ENCODE results near the gene CDKN1B. TPM values are rescaled to one million over a fixed set of nuclear protein-coding genes. Genes with fewer than 3 reads are reported as not detected.

Gene CDKN1B
- total RNA-seq, 1 donor from 2014 or later = 25.5 TPM

DNA sequence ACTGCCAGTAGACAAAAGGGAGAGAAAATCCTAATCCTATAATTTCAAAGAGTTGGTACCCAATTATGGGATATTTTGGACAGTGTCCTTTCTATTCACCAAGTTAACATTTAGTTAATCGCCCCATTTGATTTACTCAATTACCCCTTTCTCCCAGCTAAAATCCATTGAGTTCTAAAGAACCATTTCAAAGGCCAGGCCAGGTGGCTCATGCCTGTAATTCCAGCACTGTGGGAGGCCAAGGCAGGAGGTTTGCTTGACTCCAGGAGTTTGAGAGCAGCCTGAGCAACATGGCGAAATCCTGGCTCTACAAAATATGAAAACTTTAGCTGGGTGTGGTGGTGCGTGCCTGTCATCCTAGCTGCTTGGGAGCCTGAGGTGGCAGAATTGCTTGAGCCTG, 15.7 kb upstream of the CDKN1B start:
- no peak for DNase-seq (ENCODE audit: low read depth)
- Histone ChIP-seq H3K27me3 (ENCODE audit: control insufficient read depth, insufficient read depth, low read length) (no peaks in the 10 kb centered on the region), H3K4me3 (ENCODE audit: low read depth, low read length) (no peak overlapping the region), H3K36me3 (ENCODE audit: control insufficient read depth, insufficient read depth, low read length) (no peaks in the 10 kb centered on the region)
- TF ChIP-seq, protein P1, sequence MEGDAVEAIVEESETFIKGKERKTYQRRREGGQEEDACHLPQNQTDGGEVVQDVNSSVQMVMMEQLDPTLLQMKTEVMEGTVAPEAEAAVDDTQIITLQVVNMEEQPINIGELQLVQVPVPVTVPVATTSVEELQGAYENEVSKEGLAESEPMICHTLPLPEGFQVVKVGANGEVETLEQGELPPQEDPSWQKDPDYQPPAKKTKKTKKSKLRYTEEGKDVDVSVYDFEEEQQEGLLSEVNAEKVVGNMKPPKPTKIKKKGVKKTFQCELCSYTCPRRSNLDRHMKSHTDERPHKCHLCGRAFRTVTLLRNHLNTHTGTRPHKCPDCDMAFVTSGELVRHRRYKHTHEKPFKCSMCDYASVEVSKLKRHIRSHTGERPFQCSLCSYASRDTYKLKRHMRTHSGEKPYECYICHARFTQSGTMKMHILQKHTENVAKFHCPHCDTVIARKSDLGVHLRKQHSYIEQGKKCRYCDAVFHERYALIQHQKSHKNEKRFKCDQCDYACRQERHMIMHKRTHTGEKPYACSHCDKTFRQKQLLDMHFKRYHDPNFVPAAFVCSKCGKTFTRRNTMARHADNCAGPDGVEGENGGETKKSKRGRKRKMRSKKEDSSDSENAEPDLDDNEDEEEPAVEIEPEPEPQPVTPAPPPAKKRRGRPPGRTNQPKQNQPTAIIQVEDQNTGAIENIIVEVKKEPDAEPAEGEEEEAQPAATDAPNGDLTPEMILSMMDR (IDR thresholded peaks at IDR 0.05; ENCODE audit: insufficient read depth, low read length, poor library complexity, severe bottlenecking) = no peak

DNA sequence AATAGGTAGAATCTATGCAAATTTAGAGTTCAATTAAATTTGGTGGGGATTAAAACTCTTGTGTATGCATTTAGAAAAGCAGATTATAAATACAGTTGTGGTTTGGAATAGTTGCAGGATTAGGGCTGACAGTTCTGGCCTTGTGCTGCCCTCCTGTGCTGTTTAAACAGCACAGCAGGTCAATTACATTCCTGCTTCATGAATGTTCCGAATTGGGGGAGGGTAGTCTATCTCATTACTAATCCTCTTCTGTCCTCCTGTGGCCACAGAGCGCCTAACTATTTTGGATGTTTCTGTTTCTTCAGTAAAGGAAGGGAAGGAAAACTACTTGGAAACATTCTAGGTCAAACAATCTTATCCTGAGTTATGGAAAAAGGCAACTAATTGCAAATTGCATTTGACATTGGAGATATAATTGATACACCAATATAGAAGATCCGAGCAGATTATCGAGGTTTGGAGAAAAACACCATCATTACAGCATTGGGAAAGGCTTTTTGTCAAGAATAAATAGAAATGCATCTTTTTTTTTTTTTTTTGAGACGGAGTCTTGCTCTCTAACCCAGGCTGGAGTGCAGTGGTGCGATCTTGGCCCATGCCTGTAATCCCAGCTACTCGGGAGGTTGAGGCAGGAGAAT, 12.5 kb upstream of the CDKN1B start:
- TF ChIP-seq, protein P1 (IDR thresholded peaks at IDR 0.05; ENCODE audit: insufficient read depth, low read length, poor library complexity, severe bottlenecking) = peak; percentile 98
- DNase-seq (ENCODE audit: low read depth) = peak; percentile 76
- Histone ChIP-seq H3K27me3 (ENCODE audit: control insufficient read depth, insufficient read depth, low read length) (no peaks in the 10 kb centered on the region), H3K36me3 (ENCODE audit: control insufficient read depth, insufficient read depth, low read length) (no peaks in the 10 kb centered on the region), H3K4me3 (ENCODE audit: low read depth, low read length) (no peak overlapping the region)

DNA sequence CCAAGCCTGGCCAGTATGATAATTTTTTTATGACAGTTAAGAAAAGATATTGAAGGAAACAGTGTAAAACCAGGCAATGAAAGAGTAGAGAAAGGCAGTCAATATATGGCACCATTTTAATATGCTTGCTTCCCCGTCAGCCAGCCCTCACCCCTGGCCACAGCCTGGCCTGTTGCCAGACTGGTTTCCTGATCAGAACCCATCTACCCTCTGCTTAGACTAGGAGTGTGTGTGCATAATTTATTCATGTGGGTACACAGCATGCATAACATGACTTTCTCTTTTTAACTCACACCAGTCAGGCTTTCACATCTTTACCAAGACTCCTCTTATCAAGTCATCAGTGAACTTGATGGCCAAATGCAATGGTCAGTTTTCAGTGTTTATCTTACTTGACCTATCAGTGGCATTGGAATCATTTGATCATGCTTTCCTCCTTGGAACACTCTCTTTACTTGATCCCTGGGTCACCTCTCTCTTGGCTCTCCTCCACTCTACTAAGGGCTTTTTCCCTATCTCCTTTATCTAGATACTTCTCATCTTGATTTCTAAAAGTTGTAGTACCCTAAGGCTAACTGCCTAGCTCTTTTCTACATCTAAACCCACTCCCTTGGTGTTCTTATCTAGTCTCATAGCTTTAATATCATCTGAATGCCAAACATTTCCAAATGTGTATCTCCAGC, 11.2 kb upstream of the CDKN1B start:
- no peak for DNase-seq (ENCODE audit: low read depth)
- Histone ChIP-seq H3K4me3 (ENCODE audit: low read depth, low read length) (no peak overlapping the region), H3K36me3 (ENCODE audit: control insufficient read depth, insufficient read depth, low read length) (no peaks in the 10 kb centered on the region), H3K27me3 (ENCODE audit: control insufficient read depth, insufficient read depth, low read length) (no peaks in the 10 kb centered on the region)
- TF ChIP-seq, protein P1 (IDR thresholded peaks at IDR 0.05; ENCODE audit: insufficient read depth, low read length, poor library complexity, severe bottlenecking) = no peak

DNA sequence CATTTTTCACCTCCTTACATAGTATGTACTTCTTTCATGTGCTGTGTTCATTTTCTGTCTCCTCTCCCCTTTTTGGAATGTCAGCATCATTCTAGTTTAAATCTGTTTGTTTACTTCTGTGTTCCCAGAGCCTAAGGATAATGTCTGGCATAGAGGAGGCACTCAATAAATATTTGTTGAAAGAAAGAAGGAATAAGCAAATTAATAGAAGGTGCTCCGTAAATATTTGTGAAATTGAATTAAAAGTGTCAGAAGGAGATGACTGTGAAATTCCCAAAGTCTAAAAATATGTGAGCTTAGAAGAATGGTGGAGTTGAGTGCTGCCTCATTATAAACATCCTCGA, 3.3 kb upstream of the CDKN1B start:
- Histone ChIP-seq H3K27me3 (ENCODE audit: control insufficient read depth, insufficient read depth, low read length) (no peaks in the 10 kb centered on the region), H3K4me3 (ENCODE audit: low read depth, low read length) (peak overlapping the region; percentile 32), H3K36me3 (ENCODE audit: control insufficient read depth, insufficient read depth, low read length) (no peaks in the 10 kb centered on the region)
- no peak for DNase-seq (ENCODE audit: low read depth)
- TF ChIP-seq, protein P1 (IDR thresholded peaks at IDR 0.05; ENCODE audit: insufficient read depth, low read length, poor library complexity, severe bottlenecking) = no peak

DNA sequence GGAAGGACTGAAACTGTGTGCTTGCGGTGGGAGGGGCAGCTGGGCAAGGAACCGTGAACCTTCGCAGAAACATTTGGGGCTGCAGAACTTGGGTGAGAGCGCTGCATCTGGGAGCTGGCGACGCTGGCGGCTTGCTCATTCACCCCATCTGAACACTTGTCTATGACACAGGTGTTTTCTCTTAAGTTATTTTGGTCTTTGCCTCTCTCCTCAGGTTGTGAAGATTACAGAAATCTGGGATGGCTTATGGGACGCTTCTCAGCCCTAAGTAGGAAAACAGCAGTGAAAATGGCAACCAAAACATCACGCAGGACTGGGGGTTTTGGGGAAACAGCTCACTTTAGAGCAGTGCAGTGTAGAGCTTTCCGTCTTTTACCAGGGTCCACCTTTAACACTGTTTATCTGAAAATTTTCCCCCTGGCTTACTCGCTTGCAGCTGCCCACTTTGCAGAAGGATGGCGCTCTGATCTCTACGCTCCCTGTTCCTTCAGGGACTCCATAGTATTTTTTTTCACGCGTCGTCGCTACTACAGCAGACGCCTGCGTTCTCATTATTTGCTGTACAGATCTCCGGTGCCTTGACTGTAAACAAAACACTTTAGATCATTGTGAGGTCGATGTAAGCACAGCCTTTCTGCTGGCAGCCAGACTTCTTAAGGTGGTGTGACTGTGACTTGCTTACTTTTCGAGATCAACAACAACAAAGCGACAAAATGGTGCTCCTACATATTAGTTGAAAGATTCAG, 2.7 kb upstream of the CDKN1B start:
- H3K36me3 ChIP-seq (ENCODE audit: control insufficient read depth, insufficient read depth, low read length) = no peaks in the 10 kb centered on the region

More for the DNA sequence above, 2.7 kb upstream of the CDKN1B start:
- TF ChIP-seq, protein P1 (IDR thresholded peaks at IDR 0.05; ENCODE audit: insufficient read depth, low read length, poor library complexity, severe bottlenecking) = peak; percentile 51
- H3K4me3 ChIP-seq (ENCODE audit: low read depth, low read length) = peak overlapping the region; percentile 32
- no peak for DNase-seq (ENCODE audit: low read depth)
- H3K27me3 ChIP-seq (ENCODE audit: control insufficient read depth, insufficient read depth, low read length) = no peaks in the 10 kb centered on the region

Measured in kidney epithelial cell (primary cell).